Gastrocnemius medialis (tissue), 4 donors: ENCODE data around the gene KAZALD1. TPM values are rescaled to one million over a fixed set of nuclear protein-coding genes. Genes with fewer than 3 reads are reported as not detected.

ENCODE experiments used
- ATAC-seq, 2 donors: fragments of 150-250 bp; one replicate each; pipeline ENCODE4 v1.9.1; 2016
- DNase-seq, 2 donors: peaks; one replicate each; pipeline ENCODE4 v3.0.0-alpha.2; 2019
- H3K27ac ChIP-seq, 4 donors: fragments of 200-600 bp; sonication (generic); 1 replicate in 1 of 4; 2 replicates in 3 of 4; pipeline ENCODE4 v1.5.1; 2016 to 2018; ENCODE audit warnings: mild to moderate bottlenecking in 2 of 4, moderate library complexity in 1 of 4
- H3K27me3 ChIP-seq, 3 donors: fragments of 200-600 bp; sonication (generic) in 2 of 3; 1 replicate in 1 of 3; 2 replicates in 2 of 3; pipeline versions ENCODE4 v1.5.1 to v1.6.0; 2016 to 2019; ENCODE audit warnings: mild to moderate bottlenecking in 1 of 3, moderate library complexity in 1 of 3
- H3K36me3 ChIP-seq, 2 donors: fragments of 200-600 bp; sonication (generic) in 1 of 2; one replicate each; pipeline ENCODE4 v1.5.1; 2017 to 2018
- H3K4me1 ChIP-seq, 2 donors: fragments of 200-600 bp; sonication (generic) in 1 of 2; one replicate each; pipeline ENCODE4 v1.5.1; 2016 to 2017; ENCODE audit warnings: mild to moderate bottlenecking in 2 of 2
- H3K4me3 ChIP-seq, 4 donors: fragments of 200-600 bp; sonication (generic) in 3 of 4; 1 replicate in 1 of 4; 2 replicates in 3 of 4; pipeline ENCODE4 v1.5.1; 2016 to 2019; ENCODE audit warnings: mild to moderate bottlenecking in 2 of 4
- H3K9me3 ChIP-seq, 3 donors: fragments of 200-600 bp; sonication (generic) in 2 of 3; 1 replicate in 1 of 3; 2 replicates in 2 of 3; pipeline ENCODE4 v1.5.1; 2016 to 2019
- POLR2A ChIP-seq, 2 donors: fragments of 450-650 bp; IDR thresholded peaks; one replicate each; pipeline ENCODE4 v1.6.1; 2017; ENCODE audit warnings: antibody characterized with exemption in 2 of 2, mild to moderate bottlenecking in 2 of 2, moderate library complexity in 2 of 2
- in situ Hi-C, 4 donors: fragments of 200-750 bp; cut with MboI; loops; one replicate each; pipeline versions ENCODE4 v1.15.0 to v1.8.0; 2017; ENCODE audit warnings: low sequenced_read_pairs in 4 of 4
- intact Hi-C: fragments of 100-400 bp; cut with DNase I; formaldehyde crosslinking; loops from one replicate; pipeline ENCODE4 v1.15.1; 2023; ENCODE audit warnings: low total_unique reads
- total RNA-seq, 4 donors: library from RNA; depleted of rRNA; stranded (reverse); fragments of >200 nt; gene quantifications; one replicate each; pipeline versions ENCODE4 v1.1.0 to v1.2.3, GENCODE V29; 2016
- TF ChIP-seq, protein P1 (sequence below), 5 experiments: fragments of 450-650 bp in 3 of 5; fragments of 200-600 bp in 2 of 5; sonication (generic) in 2 of 5; IDR thresholded peaks in 4 of 5; conservative IDR thresholded peaks in 1 of 5; 1 replicate in 4 of 5; 2 replicates in 1 of 5; pipeline ENCODE4 v1.5.1; 2016 to 2019; ENCODE audit warnings: antibody characterized with exemption in 5 of 5, mild to moderate bottlenecking in 3 of 5, moderate library complexity in 3 of 5

Gene KAZALD1
- total RNA-seq, 4 donors from 2014 or later: 1.7 to 3.6 (median 2.2) TPM

DNA sequence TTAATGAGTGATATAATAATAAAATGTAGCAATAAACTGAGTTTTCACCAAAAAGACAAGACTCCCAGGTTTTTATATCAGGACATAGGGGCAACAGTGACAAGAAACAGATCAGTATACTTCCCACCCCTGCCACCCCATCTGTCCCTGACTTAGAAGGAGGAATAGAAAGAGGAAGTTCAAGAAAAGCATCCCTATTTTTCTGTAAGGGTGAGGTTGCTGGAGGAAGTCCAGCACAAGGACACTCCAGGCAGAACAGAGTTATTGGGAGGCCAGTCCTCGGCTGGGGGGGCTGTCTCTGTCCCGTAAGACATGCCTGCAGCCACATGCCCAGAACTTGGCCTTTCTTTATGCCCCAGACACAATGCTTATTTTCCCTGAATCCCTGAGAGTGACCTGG, 52.9 kb downstream of the KAZALD1 start:
- Histone ChIP-seq H3K4me3 (no peak overlapping the region), H3K9me3 (no peaks in the 10 kb centered on the region), H3K27ac (no peak overlapping the region), H3K27me3 (peaks cover 6 to 13% (median 12%) of the 10 kb centered on the region in 3 donors), H3K36me3 (no peaks in the 10 kb centered on the region), H3K4me1 (no peaks in the 10 kb centered on the region)
- no peak for DNase-seq
- no peak for ATAC-seq
- in situ Hi-C loops (no loop called here), intact Hi-C loops (no loop called here)
- TF ChIP-seq, protein P1, sequence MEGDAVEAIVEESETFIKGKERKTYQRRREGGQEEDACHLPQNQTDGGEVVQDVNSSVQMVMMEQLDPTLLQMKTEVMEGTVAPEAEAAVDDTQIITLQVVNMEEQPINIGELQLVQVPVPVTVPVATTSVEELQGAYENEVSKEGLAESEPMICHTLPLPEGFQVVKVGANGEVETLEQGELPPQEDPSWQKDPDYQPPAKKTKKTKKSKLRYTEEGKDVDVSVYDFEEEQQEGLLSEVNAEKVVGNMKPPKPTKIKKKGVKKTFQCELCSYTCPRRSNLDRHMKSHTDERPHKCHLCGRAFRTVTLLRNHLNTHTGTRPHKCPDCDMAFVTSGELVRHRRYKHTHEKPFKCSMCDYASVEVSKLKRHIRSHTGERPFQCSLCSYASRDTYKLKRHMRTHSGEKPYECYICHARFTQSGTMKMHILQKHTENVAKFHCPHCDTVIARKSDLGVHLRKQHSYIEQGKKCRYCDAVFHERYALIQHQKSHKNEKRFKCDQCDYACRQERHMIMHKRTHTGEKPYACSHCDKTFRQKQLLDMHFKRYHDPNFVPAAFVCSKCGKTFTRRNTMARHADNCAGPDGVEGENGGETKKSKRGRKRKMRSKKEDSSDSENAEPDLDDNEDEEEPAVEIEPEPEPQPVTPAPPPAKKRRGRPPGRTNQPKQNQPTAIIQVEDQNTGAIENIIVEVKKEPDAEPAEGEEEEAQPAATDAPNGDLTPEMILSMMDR (IDR thresholded peaks at IDR 0.05 in 4 of 5, conservative IDR thresholded peaks at IDR 0.05 in 1 of 5): no peak
- TF ChIP-seq POLR2A (IDR thresholded peaks at IDR 0.05): no peak

Other genes with a start within 250 kb of the KAZALD1 start
- 10 to 100 TPM in 3 of 4 donors, 1 to 10 TPM in 1; 9.2 to 23.0 (median 20.1) TPM for gene SLF2, start 149.0 kb upstream of the KAZALD1 start, total RNA-seq
- gene SEMA4G, start 92.5 kb upstream of the KAZALD1 start, total RNA-seq: 1 to 10 TPM in 1 of 4 donors, under 1 TPM in 3; 0.46 to 1.1 (median 0.52) TPM
- gene MRPL43, start 74.5 kb upstream of the KAZALD1 start, total RNA-seq: 100 to 1,000 TPM in 1 of 4 donors, 10 to 100 TPM in 3; 83.3 to 129 (median 92.5) TPM
- 10 to 100 TPM in 2 of 4 donors, 1 to 10 TPM in 2; 8.2 to 19.8 (median 10.0) TPM for gene TWNK, start 74.4 kb upstream of the KAZALD1 start, total RNA-seq
- 10 to 100 TPM; 22.5 to 44.7 (median 26.7) TPM for gene LZTS2, start 62.2 kb upstream of the KAZALD1 start, total RNA-seq
- under 1 TPM in 1 of 4 donors, not detected in 3; 0.11 TPM for gene PDZD7, start 30.9 kb upstream of the KAZALD1 start, total RNA-seq
- 1 to 10 TPM; 4.2 to 9.5 (median 7.0) TPM for gene SFXN3, start 30.8 kb upstream of the KAZALD1 start, total RNA-seq
- not detected for gene TLX1, start 69.3 kb downstream of the KAZALD1 start, total RNA-seq
- gene LBX1, start 167.5 kb downstream of the KAZALD1 start, total RNA-seq: 10 to 100 TPM; 10.7 to 25.9 (median 13.0) TPM